Ecto neural progenitor cell (in vitro differentiated cells): ENCODE results near the gene RAB7B.

Source experiments
- DNase-seq: peaks from one replicate; pipeline ENCODE4 v3.0.0-alpha.2; 2018; ENCODE audit warnings: low spot score

The RAB7B gene

DNA sequence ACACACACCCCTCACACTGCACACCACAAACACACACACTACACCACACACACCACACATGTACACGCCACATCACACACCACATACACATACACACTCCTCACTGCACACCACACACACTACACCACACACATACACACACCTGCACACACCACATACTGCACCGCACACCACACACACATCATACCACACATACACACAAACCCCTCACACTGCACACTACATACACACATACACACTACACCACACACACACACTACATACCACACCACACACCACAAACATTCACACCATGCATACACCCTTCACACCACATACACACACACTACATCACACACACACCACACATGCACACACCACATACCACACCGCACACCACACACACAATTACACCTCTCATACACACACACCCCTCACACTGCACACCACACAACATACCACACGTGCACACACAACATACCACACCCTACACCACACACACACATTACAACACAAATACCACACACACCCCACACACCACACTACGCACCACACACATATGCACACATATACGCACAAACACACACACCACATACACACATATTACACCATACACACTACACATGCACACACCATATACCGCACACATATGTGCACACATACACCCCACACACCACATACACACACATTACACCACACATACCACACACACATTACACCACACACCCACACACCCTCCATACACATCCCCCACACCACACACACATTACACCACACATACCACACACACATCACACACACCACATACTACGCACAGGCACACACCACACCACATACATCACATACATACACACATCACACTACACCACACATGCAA lies 29.6 kb downstream of the RAB7B start:
- DNase-seq, result no peak

DNA sequence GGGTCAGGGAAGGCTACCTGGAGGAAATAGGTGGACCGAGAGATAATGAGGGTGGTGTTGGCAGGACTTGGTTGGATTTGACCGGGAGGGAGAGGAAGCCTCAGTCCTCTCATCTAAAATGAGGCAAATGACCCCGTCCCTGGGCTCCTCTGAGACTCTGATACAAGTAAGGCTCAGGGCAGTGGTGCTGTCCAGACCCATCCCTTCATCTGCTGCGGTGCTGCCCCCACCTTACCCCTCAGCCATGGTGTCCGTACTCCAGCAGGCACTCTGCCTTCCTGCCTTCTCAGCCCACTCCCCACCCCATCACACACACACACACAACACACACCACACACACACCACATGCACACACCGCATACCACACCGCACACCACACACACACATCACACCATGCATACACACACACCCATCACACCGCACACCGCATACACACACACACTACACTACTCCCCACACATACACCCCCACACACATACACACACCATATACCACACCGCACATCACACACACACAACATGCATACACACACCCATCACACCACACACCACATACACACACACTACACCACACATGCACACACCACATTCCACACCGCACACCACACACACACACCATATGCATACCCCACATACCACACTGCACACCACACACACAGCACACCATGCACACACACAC lies 30.6 kb downstream of the RAB7B start:
- no peak for DNase-seq

DNA sequence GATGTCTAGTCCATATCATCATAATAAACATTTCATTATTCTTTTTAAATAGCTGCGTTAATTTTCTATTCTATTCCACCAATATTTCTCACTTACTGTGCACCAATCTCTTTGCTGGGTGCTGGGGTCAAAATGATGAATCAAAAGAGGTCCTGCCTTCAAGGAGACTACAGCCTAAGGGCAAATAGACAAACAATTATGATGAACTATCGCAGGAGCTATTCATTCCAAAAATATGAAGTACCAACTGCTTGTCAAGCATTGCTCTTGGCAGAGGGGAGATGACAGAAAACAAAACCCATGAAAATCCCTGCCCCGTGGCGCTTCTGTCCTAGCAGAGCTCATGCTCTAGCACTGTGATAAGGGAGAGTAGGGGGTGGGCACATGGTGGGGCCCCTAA lies 31.1 kb downstream of the RAB7B start:
- DNase-seq, result no peak

DNA sequence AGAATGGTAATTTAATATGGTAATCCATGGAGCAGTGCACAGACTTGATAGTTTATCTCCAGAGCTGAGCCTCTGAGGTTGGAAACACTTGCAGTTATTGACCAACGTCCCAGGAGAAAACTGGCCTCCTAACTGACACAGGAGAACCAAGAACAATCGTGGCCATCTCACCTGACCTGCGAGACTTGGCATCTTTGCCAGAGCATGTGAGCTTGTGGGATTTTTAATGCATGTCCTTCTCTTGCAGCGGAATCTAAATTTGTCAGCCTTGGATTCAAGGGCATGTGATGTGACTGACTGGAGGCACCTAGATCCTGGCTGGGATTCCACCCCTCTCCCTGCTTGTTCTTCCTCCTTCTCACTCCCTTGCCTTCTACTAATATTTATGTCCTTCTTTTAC lies 32.1 kb downstream of the RAB7B start:
- DNase-seq, result no peak

DNA sequence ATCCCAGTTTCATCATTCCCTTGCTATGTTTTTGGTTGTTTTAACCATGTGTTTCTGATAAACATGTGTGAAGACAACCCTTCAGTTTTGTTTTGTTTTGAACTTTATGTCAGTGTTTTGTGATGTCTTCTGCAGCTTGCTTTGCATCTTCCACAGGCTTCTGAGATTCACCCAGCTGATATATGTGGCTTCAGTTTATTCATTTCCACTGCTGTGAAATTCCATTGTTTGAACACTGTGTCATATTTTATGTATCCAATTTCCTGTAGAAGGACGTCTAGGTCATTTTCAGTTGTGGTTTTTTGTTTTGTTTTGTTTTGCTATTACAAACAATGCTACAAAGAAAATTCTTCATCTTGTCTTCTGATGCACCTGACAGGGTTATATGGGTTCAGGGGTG lies 32.7 kb downstream of the RAB7B start:
- DNase-seq, result no peak

DNA sequence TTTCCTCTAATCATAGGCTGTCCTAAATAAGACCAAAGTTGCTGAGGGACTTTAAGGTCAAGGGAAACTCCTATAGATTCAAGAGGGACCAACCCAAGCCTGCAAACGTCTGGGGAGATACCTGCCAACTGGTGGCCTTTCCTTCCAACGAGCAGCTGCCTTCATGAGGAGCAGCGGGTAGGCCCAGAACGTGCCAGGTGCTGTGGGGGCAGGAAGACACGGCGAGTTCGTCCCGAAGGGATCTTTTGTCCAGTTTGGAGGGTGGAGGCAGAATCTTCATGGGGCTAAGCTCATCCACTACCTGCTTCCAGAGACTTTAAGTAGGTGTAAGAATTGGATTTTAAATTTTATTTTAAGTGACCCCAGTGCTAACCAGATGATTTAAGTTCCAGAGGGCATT lies 34.0 kb downstream of the RAB7B start:
- DNase-seq, result no peak

DNA sequence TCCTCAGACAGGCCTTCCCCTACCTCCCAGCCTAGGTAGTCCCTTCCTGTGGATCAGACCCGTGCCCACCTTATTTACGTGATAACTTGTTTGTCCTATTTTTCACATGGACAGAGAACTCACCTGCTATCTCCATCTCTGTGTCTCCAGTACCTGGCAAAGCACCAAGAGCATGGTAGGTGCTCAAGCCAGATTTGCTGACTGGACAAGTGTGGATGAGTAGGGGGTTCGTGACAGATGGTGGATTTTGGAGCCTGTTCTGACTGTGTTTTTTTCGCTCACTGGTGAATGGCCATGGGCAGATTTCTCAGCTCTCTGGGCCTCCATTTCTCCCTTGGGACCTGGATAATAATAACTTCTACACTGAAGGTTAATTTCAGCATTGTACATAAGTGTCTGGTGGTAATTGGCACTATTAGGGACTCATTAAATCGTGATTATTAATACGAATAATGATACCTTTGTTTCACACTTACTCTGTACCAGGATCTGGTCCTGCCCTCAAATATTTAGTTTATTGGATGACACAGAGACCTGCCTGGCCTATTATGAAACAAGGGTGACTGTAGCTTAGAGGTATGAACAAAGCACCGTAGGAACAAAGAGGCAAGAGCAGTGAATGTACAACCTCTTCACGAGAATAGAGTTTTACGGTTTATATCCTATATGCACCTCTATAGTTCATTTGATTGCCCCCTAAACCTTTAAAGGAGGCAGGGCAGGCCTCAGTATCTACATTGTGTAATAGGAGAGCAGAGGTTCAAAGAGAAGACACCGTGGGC lies 35.5 kb downstream of the RAB7B start:
- DNase-seq, result no peak

DNA sequence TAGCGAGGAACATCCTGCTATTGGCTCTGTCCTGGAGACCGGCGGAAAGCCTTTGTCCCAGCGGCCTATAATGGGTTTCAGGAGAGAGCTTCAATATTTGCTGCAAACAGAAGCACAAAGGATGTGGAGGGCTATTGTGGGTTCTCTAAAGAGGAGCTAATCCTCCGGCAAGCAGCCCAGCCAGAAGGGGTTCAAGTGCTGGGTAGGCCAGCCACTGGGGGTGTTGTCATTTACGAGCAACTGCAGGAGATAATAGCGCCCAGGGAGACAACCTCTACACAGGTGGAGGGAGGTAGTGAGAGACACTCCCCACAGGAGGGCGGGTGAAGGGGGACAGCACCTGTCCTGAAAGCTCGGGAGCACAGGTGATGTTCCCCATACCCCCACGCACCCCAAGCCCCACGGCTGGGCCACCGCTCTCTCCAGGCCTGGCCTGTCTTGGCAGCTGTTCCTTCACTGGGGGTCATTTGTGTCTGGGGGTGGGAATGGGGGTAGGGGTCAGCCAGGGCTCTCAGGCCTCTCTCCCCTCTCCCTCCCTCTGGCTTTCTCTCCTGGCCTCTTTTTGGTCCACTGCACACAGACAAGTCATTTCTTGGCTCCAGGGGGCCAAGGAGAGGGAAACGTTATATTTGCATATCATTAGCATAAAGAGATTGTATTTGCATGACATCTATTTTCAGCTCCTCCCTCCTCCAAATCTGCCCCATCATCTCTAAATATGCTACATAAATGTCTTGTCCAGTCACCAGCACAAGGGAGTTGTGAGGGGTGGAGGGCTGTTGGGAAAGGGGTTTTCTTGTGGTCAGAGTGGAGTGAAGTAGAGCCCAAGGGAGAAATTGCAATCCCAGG lies 37.9 kb downstream of the RAB7B start:
- DNase-seq, result no peak

DNA sequence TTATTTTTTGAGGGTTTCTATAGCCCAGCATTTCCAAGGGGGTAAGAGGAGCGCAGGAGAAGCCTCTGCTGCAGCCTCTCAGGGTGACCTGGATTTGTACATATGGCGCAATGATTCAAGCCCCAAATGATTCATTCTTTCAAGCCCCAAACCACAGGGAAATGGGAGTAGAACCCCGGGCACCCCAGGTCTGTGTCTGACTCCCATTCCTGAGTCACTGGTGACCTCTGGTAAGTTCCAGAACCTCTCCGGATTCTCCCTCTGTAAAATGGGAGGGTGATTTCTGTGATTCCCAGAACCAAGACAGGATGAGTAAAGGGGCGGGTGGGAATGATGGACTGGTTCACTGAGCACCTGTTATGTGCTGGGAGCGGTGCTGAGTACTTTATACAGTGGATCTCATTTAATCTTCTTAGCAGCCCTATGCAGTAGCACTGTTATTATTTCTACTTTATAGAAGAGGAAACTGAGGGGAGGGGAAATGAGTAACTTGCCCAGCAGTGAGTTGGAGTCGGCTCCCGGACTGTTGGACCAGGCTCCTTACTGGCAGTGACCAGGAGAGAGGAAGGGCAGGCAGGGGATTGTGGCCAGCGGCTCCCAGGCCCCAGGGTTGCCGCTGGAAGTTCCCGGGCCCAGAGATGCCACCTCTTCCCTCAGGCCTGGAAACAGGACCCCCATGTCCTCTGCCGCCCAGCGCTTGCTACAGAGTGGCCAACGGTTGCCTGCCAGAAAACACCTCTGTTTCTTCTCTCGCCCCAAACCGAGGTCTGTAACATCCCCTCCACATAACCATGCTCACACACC lies 39.6 kb downstream of the RAB7B start:
- DNase-seq, result no peak

DNA sequence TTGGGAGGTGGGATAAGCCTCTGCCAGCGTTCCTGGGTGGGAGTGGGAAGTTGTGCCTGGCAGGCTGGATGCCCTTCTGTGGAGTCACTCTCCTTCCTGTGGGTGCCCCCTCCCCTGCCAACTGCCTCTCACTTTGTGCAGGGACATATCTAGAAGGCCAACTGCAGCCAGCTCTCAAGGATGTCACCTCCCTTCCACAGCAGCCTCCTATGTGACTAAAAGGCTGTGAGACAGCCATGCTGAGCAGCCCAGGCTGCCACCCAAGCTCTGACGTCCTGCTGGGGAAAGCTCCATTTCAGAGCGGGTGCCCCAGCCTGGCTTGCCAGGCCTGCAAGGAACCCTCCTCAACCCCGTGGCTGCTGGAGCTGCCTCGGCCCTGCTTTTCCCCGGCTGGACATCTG lies 40.4 kb downstream of the RAB7B start:
- DNase-seq, result no peak

DNA sequence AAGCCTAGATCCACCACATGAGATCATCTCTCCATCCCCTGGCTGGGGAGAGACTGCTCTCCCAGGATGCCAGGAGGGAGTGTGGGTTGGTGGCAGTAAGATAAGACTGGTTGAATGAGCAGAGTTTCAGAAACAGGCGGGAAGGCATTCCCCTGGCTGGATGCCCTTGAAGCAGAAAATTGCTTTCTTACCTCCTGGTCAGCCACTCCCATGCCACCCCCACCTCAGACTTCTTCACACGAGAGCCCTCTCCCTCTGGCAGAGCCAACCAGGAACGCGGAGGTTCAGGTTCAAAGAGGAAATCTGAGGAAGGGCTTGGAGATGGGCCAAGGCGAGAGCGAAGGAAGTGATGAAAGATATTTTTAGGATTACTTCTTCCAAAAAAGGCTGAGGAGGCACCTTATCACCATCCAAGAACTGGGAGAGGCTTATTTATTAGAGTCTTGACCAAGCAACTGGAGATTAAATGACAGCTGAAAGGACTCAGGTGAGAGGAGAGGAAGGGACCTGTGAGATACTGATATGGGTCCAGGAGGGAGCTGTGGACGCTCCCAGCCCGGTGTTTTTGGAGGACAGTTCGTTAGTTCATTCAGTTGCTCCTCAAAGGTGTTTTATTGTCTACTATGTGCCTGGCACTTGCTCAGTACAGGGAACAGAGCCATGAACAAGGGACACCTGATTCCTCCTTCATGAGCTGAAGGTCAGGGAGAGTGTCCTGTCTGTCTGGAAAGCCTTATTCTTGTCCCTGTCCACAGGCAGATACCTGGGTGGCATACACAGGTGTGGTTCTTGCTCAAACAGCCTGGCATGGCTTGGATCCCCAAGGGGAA lies 41.0 kb downstream of the RAB7B start:
- no peak for DNase-seq

DNA sequence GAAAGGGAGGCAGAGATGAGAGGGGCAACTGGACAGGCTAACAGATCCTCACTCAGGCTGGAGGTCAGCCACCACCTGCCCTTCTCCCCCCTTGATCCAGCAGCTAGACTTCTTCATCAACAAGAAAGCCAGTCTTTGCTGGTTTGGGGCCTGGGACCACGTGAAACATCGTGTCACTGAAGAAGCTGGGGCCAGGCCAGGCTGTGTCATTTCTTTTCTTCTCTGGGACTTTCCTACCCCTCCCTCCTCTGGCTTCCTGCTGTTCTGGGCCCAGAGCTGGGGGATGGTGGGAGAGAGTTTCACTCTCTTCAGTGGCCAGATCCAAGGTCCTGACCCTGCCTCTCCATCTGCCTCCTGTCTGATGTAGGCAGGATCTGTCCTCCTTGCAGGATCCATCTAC lies 41.8 kb downstream of the RAB7B start:
- no peak for DNase-seq

DNA sequence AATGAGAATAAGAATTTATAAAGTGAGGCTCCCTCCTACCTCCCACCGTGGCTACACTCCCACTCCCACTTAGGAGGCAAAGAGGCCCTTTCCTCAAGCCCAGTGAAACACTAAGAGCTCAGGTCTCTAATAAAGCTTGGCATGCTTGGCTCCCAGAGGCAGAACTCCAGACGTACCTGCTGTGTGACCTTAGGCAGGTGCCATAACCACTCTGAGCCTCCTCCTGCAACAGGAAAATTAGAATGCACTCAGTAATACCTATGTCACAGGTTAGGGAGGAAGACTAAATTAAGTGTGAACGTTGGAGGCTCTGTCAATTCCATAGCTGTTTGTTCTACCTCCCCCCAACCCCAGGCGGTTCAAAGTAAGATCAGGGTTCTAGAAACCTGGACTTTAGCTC lies 43.4 kb downstream of the RAB7B start:
- DNase-seq, result no peak

DNA sequence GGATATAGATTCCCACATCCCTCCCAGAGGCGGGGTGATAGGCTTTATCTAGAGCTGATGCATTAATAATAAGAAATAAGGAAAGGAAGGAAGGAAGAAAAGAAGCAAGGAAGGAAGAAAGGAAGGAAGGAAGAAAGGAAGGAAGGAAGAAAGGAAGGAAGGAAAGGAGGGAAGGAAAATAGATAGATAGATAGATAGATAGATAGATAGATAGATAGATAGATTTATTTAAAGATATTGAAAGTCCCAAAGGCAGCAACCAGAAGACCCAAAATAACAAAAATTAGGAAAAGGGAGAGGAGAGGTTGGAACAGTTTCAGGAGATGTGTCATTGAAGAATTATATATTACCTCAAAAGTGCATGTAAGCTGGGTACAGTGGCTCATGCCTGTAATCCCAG lies 47.7 kb downstream of the RAB7B start:
- no peak for DNase-seq

DNA sequence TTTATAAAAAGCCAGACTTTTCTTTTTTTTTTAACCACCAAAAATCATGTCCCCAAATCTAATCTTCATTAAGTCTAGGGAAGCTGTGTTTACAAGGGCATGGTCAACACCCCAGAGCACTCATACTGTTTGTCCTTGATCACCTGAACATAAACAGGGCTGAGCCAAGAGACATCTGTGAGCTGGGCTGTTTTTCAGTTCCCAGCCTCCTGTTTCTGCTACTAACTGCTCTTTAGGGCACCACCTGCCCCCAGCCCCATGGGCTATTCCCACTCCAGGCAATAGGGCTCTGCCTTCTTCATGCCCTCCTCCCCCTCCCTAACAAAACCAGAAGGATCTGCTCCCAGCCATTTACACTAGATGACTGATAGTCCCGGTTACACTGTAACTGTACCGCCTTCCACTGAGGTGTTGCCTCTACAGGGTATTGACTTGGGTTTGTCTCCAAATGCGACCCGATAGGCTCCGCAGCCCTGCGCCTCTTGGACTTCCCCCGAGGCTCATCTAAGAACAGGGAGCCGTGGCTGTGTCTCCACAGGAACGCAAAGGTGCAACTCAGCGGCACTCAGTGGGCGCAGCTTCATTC lies 48.3 kb downstream of the RAB7B start:
- DNase-seq, result no peak

DNA sequence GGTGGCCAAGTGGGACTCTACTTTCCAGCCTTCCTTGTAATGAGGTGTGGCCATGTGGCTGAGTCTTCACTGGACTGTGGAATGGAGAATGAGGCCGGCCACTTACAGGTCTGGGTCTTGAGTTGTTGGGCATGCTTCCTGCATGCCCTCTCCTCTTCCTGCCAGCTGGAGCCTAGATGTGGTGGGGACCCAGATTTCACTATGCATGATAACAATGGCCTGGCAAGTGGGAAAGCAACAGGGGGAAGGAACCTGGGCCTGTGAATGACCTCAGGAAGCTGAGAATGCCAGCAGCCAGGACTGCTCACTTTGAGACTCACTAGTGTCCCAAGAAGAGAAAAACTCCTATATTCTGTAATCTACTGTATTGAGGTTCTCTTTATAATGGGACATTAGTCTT lies 51.4 kb downstream of the RAB7B start:
- no peak for DNase-seq

DNA sequence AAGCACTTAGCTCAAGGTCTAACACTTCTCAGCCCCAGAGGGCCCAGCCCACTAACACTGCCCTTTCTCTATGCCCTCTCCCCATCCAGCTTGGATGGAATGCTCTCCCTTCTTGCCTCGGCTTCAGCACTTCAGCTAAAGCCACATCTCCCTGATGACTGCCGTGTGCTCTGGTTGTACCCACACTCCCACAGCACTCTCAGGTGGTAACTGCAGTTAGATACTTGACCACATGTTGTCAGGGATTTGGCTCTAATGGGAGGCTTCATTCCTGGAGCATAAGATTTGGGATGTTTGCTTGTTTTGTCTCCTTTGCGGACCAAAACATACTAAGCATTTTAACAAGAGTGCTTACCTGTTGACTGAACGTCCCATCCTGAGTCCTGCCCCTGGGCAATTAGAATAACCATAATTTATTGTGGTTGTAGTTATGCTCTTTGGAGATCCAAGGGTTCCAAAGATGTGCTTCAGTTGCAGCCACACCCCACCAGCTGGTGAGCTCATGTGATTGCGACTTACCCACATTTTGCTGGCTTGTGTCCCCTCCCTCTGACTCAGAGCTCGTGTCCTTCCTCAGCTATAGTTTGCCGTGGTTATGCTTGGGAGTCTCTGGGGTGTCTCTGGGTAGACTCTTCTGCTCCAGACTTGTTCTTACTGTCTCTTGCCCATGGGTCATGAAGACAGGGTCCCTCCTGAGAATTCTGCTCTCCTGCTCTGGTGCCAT lies 52.2 kb downstream of the RAB7B start:
- no peak for DNase-seq

DNA sequence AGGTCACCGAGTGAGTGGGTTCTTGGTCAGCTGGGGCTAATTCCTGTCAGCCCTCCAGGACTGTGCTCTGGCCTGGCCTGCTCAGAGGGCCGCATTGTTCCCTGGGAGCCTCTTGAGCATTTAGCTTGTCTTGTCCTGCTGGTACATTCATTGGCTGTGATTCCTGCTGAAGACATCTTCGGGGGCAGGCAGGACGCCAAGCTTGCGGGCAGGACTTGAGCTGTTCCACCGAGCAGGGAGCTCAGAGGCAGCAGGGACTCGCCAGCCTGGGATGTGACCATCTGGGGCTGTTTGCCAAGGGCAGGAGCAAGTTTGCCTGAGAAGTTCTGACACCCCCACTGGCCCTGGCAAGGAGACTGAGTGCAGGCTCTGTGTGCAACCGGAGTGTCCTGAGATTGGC lies 52.9 kb downstream of the RAB7B start:
- no peak for DNase-seq

DNA sequence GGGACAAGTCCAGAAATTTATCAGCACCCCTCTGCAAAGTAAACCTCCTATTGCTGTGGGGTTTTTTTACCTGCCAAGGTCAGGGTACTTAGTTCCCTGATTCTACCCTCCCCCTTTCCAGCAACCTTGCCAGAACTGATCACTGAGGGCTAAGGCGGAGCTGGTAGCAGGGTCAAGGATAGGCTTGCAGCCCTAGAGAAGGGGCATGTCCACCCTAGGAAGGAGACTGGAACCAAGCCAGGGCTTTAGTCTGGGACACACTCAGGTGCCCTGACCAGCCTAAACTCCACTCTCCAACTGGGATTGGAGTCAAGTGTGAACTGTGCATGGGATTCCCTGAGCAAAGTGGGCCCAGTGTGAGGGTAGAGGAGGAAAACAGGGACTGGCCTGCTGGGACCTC lies 53.4 kb downstream of the RAB7B start:
- no peak for DNase-seq
